ENCODE measurements around the gene TRIO.

- no peak for TF ChIP-seq SUZ12 (IDR thresholded peaks at IDR 0.05; ENCODE audit: extremely low read depth, insufficient read depth, insufficient read length)
- no peak for TF ChIP-seq YY1 (IDR thresholded peaks at IDR 0.05; ENCODE audit: insufficient read depth, insufficient read length)
Observed at GRCh38 chr5:14204011-14204670, 61.0 kb downstream of the TRIO start.
